Right hindlimb (tissue), 1 donor: ENCODE results near the gene KTN1.

Experiments
- DNase-seq: peaks from one replicate; pipeline ENCODE4 v3.0.0-alpha.2; 2018

The KTN1 gene

DNA sequence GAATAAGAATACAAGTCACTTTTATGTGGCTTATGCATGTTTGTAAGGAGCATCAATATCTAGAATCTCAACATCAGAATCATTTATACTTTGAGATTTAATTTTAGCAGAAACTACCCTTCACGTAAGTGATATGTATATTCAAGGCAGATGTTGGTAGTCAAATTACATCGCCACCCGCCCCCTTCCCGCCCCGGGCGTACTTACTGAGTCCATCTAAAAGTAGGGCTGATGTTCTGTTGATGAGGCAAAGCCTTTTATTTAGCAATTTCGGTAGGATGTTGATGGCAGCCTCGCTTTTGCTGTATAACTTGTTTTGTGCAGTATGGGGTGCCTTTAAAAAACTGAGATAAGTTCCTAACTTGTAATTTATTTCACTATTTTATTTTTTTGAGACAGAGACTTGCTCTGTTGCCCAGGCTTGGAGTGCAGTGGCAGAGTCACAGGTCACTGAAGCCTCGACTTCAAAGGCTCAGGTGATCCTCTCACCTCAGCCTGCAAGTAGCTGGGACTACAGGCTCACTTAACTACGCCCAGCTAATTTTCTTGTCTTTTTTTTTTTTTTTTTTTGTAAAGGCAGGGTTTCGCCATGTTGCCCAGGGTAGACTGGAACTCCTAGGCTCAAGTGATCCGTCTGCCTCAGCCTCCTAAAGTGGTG is 30.8 kb downstream of the KTN1 start:
- DNase-seq: no peak

DNA sequence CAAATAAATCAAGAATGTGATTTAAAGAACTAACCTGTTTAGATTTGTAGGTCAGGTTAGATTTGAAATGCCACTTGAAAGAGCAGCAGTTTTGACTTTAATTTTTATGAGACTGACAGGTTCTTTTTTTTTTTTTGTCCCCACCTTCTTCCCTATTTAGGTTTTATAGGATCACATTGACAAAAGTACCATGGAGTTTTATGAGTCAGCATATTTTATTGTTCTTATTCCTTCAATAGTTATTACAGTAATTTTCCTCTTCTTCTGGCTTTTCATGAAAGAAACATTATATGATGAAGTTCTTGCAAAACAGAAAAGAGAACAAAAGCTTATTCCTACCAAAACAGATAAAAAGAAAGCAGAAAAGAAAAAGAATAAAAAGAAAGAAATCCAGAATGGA is 31.9 kb downstream of the KTN1 start:
- no peak for DNase-seq

DNA sequence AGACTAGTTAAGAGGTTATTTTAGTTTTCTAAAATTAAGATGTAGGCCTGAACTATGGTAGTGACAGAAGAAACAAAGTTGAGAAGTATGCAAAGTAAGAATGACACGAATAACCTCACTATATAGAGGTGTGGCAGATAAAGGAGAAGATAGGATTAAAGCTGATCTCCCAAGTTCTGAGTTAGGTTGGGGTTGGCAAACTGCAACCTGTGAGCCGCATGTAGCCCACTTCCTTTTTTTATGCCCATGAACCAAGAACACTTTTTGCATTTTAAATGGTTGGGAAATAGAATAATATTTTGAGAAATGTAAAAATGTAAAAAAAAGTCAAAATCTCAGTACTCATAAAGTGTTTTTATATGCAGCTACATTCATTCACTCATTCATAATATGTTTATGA is 34.3 kb downstream of the KTN1 start:
- no peak for DNase-seq

DNA sequence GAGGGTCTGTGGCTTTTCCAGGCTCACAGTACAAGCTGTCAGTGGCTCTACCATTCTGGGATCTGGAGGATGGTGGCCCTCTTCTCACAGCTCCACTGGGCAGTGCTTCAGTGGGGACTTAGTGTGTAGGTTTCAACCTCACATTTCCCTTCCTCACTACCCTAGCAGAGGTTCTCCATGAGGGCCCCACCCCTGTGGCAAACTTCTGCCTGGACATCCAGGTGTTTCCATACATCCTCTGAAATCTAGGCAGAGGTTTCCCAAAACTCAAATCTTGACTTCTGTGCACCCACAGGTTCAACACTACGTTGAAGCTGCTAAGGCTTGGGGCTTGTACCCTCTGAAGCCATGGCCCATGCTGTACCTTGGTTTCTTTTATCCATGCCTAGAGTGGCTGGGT is 40.3 kb downstream of the KTN1 start:
- DNase-seq: no peak

DNA sequence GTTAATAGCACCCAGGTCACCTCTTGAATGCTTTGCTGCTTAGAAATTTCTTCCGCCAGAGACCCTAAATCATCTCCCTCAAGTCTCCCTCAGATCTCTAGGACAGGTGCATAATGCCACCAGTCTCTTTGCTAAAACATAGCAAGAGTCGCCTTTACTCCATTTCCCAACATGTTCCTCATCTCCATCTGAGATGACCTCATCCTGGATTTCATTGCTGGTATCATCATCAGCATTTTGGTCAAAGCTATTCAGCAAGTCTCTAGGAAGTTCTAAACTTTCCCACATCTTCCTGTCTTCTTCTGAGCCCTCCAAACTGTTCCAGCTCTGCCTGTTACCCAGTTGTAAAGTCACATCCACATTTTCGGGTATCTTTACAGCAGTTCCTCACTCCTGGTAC is 41.0 kb downstream of the KTN1 start:
- no peak for DNase-seq

DNA sequence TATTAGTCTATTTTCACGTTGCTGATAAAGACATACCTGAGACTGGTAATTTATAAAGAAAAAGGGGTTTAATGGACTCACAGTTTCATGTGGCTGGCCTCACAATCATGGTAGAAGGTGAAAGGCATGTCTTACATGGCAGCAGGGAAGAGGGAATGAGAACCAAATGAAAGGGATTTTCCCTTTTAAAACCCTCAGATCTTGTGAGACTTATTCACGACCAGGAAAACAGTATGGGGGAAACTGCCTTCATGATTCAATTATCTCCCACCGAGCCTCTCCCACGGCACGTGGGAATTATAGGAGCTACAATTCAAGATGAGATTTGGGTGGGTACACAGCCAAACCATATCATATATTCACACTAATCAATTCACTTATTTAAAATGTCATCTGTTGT is 41.4 kb downstream of the KTN1 start:
- no peak for DNase-seq

DNA sequence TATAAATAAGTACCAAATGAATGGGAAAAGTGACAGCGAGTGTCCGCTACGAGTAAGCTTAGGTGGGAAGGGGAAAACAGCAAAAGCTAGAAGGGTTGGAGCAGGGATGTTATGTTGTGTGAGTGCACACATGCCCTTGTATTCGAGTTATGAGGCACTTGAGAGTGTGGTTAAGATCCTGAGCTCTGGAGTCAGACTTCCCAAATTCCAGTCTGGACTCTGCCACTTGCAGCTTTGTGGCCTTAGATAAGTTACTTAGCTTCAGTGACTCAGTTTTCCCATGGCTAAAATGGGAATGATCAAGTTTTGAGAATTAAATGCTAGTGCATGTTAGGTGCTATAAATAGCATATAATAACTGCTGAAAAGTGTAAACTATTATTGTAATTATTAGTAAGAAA is 44.9 kb downstream of the KTN1 start:
- no peak for DNase-seq

DNA sequence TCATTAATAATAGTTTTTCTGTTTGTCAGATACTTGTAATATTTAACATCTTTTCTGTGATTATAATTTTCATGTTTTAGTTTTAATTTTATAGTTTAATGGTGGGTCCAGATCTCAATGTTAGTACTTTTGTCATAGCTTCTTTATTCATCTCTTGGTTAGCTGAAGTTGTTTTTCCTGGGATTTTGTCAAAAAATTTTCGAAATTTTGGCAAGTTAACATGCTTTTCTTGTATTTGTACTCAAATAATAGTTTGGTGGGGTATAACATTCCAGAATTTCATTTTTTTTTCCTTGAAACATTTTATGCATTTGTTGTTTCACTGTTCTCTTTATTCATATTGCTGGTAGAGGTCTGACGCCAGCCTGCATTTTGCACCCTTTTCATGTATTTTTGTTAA is 45.5 kb downstream of the KTN1 start:
- no peak for DNase-seq

DNA sequence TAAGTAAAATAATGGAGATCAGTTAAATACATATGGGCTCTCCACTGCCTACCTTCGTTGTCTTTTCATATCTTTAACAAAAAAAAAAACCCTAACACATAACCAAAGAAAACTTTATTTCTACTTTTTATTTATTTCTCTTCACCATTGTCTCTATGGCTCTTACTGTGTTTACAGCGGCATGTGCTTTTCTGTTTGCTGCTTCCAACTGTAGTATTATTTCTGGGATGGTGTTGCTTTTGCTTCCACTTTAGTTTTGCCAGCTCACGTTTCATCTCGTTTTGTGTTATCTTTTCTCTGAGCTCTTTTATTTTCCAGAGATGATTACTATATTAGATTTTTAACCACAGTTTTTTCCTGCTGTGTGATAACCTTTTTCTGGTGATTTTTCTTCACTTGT is 46.1 kb downstream of the KTN1 start:
- DNase-seq: no peak

DNA sequence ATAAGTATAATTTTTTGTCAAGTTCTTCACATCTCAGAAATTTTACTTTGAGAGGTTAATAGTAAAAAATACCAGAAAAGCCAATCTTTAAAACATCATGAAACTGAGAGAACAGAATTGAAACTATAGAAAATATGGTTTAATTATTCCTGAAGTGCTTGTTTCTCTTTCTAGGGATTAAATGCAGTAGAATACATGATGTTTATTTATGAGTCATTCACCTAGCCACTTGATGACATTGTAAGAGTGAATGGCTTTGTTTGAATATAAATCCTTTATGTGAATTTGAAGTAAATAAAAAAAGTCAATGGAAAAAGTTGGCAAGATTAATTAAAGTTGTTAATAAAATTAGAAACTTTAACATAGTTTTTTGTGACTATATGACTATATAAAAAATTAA is 48.4 kb downstream of the KTN1 start:
- no peak for DNase-seq

DNA sequence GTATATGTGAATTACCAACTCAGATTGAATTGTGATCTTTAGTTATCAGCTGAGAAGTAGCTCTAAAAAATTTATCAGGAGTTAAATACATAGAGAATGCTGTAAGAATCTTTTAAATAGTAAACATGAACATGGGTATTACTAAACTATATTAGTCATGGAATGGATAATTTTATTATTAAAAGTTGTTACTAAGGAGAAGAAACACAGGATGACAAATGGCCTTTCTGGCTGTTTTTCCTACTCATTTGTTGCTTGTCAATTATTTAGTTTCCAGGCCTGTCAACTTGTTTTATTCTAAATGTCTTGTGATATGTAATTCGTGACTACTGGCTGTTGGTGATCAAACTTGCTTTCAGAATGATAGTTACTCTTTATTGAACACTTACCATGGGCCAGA is 58.7 kb downstream of the KTN1 start:
- DNase-seq: no peak

DNA sequence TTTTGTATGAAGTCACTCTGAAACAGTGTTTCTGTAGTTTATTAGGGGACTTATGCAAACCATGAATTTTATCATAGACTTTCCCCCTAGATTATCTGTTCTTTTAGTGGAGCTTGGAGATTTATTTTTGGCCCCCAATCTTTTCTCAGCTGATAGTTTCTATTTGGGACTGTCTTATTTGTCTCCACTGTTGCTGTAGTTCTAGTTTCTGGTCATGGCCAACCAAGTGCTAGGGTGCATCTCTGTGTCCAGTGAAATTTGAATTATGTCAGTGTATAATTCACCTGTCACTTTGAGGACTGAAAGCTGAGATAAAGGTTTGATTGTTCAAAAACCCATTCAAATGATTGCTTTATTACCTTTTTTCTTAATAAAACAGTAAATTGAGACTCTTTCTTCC is 61.3 kb downstream of the KTN1 start:
- no peak for DNase-seq

DNA sequence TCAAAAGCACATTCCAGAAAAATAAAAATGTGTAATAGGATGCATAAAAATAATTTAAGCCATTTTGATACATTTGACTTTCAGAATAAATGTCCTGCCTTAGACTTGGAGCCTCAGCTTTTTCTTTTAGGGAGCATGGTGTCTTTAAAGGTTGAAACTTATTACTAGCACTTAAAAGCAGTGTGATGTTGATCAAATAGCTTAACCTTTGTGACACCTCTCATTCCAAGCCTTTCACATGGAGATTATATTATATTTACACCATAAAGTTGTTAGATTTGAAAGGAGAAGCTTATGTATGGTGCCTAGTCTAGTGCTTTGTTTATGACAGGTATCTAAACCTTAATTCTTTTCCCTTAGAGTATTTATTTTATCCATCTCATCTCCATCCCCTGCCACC is 61.9 kb downstream of the KTN1 start:
- DNase-seq: no peak

DNA sequence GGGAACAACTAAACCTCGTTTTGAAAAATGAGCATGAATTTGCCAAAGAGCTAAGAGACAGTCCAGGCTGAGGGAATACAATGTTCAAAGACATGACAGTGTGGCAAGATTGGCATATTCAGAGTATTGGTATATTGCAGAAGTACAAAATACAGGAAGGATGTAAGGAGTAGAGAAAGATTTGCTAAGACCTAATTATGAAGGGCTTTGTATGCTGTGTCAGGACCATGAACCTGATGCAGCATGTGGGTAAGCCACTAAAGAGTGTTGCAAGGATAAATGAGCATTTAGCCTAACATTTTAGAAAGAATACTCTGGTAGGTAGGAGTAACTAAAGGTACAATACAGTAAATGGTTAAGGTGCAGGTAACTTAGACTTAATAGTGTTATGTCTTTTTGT is 65.1 kb downstream of the KTN1 start:
- DNase-seq: no peak

DNA sequence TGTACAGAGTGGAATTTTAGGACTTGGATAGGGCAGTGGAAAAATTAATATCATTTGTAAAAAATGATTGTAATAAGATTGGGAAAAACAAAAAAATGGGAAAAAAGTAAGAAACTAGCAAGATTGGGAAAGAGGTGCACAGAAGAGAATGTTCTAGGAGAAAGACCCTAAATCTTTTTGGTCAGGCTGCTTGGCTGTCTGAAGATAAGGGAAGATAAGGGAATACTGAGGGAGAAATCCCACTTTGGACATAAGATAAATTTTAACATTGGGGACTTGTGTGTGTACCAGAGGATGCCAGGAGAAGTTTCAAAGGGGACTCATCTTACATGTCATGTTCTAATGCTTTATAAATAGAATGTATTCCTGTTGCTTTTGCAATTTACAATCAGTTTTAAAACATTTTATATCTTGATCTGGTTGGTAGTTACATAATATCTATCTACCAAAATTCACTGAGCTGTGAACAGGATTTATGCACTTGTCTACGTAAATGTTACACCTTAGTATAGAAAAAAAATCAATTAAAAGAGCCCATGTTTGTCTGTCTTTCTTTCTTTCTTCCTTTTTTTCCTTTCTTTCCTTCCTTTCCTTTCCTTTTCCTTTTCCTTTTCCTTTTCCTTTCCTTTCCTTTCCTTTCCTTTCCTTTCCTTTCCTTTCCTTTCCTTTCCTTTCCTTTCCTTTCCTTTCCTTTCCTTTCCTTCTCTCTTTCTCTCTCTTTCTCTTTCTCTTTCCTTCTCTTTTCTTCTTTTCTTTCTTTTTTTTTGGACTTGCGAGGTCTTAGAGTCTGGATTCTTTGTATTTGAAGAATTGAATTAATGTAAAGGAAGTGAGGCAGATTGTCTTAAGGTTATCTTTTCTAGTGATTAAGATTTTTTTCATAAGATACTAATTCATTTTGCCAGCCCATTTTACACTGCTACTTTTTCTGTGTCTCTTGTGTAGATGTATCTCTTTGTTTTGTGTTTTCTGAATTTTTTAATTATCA is 66.1 kb downstream of the KTN1 start:
- DNase-seq: no peak

DNA sequence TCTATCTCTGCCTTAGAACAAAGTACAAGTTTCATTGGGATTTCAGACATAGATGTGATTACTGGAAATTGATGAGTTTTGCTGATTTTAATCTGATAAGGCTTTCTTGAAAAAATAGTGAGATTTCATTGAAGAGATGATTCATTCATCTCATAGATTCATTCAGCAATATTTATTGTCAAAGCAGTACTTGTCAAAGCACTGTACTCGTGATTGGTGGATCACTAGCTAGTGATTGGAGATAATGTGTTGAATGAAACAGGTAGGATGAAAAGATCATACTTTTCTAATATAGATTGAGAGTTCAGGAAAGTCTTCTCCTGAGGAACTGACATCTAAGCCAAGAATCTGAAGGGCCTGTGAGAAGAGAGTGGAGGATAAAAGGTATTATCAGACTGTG is 71.0 kb downstream of the KTN1 start:
- no peak for DNase-seq

DNA sequence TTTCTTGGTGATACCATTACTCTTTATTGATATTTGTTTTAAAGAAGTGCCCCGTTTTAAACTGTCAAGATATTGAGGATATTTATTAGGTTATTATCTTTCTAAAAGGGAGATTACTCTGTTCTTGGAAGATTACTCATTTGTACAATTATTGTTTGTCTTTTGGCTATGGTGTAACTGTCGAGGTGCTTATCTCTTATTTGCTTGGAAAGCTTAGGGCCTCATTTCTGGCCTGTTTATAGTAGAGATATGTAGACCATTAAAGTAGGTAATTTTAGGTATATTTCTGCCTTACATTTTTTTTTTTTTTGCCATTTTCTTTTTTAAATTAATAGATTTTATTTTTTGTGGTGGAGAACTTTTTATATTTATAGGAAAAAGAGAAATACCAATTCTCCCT is 74.2 kb downstream of the KTN1 start:
- DNase-seq: no peak

DNA sequence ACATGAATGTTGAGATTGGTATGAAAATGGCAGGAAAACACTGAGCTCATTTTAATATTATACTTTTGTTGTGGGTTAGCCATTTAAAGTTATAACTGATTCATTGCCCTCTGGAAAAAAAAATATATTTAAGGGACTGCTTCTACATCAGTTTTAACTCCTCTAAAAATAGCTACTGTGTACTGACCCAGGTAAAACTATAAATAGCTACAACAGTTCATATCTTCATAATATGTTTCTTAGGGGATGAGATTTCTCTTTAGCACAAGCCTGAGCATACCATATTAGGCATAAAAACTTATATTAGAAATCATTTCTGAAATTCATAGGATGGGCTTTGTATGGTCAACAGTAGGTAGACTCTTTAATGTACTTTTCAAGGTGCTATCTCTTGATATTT is 81.0 kb downstream of the KTN1 start:
- no peak for DNase-seq

DNA sequence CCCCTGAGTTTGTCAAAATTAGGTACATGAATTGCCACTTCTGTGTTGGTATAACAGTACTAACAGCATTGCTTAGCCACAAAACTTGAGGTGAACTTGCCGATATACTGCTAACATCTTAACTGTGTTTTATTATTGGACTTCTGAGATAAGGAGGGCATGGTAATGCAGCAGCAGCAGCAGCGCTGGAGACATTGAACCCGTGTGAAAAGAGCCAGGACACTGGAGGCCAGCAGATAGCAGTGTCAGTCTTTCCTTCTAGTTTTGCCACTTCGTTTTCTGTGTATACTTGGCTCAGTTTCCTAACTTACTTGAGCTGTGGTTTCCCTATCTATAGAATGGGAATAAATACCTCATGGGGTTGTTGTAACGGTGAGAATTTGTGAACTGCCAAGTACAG is 82.7 kb downstream of the KTN1 start:
- DNase-seq: no peak

DNA sequence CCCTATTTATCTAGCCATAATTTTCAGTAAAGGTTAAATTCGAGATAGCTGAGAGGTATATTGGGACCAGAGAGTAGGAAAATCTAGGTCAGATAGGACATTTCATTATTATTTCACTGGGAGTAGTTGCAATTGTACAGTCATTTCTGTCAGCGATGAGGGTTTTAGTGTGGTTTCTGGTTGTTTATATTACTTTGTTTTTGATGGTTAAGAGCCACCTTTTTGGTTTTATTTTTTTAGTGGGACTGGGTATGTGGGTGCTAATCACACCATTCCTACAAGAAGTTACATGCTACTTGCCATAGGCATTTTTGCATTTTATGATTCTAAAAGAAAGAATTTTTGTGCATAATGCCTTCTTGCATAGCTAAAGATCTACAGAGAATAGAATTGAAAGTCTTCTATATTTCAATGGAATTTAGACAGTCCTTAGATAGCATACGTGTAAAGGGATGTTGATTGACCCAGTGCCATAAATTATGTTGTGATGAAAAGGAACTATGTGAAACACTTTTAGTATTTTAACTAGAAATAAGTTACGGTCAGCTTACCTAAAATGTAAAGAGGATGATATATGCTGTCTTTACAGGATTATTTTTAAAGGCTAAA is 85.2 kb downstream of the KTN1 start:
- no peak for DNase-seq

DNA sequence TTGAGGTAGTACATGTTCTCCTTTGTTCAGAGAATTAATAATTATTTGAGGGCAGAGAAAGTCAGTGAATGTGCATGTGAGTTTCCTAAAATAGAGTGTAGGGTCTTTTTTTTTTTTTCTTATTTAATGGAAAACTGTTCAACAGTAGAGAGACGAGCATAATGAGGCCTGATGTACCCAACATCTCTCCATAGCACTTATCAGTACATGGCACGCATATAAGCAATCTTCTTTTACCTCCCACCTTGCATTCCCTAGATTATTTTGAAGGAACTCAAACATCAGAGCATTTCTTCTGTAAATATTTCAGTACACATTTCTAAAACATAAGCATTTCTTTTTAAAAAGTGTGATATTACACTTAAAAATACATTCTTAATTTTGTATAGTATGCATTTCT is 87.8 kb downstream of the KTN1 start:
- no peak for DNase-seq

DNA sequence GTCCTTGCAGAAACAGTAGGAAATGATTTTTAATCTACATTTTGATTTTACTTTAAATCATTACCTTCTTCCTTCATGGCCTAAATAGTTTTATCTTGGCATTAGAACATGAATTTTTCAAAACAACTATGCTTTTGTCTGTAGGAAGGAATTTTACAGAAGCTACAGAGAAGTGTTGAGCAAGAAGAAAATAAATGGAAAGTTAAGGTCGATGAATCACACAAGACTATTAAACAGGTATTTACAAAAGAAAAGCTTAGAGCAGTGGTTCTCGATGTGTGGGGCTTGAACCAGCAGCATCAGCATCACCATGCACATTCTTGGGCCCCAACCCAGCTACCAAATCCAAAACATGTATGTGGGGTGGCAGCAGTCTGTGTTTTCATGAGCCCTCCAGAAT is 91.6 kb downstream of the KTN1 start:
- DNase-seq: no peak

DNA sequence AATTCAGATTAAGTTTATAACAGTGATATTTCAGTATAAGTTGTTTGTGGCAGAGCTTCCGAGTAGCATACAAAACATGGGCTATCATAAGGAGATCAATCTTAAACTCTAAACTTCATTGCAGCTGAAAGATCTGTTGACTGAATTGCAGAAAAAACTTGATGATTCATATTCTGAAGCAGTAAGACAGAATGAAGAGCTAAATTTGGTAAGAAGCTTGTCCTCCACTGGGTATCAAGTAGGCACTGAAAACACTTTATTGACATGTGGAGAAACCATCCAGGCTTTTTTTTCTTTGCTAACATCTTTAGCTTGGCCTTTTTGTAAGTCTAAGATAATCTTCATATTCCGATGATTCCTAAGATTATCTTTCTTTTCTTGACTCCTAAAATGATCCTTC is 93.0 kb downstream of the KTN1 start:
- DNase-seq: no peak

DNA sequence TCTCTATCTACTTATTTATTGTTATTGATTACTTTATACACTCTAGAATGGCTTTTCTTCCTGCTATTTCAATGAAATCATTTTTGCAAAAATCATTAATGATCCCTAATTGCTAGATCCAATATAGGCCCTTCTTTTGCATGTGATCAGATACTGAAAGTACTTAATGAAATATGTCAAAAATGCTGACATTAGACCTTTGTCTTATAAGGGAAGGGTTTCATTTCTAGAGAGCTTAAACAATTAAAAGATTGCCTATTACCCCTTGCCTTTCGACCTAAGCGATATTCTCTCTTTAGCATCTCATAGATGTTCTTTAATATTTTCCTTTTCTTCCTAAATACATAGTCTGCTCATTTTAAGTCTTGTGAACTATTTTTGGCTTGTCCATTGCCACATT is 101.1 kb downstream of the KTN1 start:
- DNase-seq: no peak
